OCI-M1 (cell line): ENCODE results near the gene TGM1.
A peak's percentile ranks its signal among the peaks of the same experiment; 100 is the strongest.

Experiments
- DNase-seq: peaks from one replicate; lab custom pipeline; 2025; lab: John Stamatoyannopoulos, UW

TGM1 gene

GRCh38 chr14:24292118-24292807 is 29.3 kb upstream of the TGM1 start:
- DNase-seq: no peak

- no peak for DNase-seq
These were observed 28.6 kb upstream of the TGM1 start for GRCh38 chr14:24291446-24292117.

- no peak for DNase-seq
These were observed 27.8 kb upstream of the TGM1 start for GRCh38 chr14:24290746-24291145.

GRCh38 chr14:24289649-24290280 is 26.8 kb upstream of the TGM1 start:
- no peak for DNase-seq

DNA sequence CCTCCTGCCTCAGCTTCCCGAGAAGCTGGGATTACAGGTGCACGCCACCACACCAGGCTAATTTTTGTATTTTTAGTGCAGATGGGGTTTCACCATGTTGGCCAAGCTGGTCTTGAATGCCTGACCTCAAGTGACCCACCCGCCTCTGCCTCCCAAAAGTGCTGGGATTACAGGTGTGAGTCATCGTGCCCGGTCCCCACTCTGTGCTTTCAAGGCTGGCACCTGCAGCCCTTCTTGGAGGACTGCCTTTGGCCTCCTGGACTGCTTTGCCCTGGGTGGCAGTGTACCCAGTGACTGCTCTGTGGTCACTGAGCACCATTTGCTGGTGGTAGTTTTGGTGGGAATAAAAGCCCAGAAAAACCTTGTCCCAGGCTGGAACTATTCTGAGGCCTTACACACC is 24.0 kb upstream of the TGM1 start:
- no peak for DNase-seq

GRCh38 chr14:24285351-24285750 is 22.4 kb upstream of the TGM1 start:
- DNase-seq: no peak

DNA sequence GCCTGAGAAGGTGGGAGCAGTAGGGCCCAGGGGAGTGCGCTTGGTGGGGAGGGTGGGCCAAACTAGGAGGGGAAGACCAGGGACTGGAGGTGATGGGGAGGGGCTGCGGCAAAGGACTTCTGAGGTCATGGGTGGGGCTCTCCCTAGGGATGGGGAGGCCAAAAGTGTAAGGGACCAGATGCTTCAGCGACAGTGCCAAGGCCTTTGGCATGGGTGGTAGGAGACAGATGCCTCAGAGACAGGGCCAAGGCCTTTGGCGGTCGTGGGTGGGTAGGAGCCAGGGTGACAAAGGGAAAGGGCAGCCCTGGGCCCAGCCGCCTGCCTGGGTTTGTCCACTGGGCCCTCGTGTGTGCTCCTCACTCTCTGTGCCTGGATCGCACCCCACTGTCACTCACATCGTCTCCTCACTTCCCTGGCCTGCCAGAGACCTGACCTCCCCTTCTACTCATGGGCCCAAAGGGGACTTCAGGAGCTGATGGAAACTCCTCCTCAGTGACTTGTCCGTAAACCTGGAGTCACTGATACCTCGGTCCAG is 21.6 kb upstream of the TGM1 start:
- no peak for DNase-seq

- DNase-seq: no peak
These were observed 21.0 kb upstream of the TGM1 start for GRCh38 chr14:24283796-24284460.

DNA sequence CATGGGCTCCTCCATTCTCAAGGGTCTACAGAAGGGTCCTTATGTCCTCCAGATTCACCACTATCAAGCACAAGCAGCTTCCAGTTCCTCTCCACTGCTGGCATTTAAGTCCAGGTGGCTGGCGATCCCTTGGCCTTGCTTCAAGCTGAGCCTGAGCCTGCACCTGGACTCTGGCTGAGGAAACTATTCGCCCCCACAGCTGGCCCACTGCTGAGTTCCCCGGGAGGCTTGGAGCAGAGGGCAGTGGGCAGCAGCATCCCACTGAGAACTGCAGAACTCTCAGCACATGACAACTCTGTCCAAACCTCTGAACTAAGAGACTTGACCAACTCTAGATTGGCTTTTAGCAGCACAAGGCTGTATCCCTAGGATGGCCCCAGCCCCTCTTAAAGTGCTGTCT is 19.8 kb upstream of the TGM1 start:
- no peak for DNase-seq

- DNase-seq: no peak
These were observed 18.7 kb upstream of the TGM1 start for GRCh38 chr14:24281636-24282035.

GRCh38 chr14:24280797-24281460 is 18.0 kb upstream of the TGM1 start:
- DNase-seq: no peak

- DNase-seq: no peak
These were observed 16.6 kb upstream of the TGM1 start for GRCh38 chr14:24279301-24280186.

GRCh38 chr14:24278424-24278823 is 15.4 kb upstream of the TGM1 start:
- peak; percentile 30 for DNase-seq

GRCh38 chr14:24277606-24278321 is 14.8 kb upstream of the TGM1 start:
- DNase-seq: peak; percentile 85

DNA sequence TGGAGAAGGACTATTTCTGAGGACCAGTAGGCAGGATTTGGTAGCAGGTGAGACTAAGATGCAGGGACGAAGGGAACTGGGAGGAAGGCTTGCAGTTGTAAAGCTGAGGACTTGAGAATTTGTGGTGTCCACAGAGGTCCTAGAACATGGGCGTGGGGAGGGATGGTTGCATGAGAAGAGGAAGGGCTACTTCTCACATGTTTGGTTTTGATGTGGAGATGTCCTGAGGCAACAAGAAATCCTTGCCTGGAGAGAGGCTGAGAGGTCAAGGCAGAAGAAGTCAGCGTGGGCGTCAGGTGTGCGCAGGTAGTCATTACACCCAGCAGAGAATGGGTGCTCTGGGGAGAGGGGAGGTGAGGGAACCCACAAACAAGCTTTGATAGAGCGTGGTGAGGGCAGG is 14.1 kb upstream of the TGM1 start:
- DNase-seq: no peak

DNA sequence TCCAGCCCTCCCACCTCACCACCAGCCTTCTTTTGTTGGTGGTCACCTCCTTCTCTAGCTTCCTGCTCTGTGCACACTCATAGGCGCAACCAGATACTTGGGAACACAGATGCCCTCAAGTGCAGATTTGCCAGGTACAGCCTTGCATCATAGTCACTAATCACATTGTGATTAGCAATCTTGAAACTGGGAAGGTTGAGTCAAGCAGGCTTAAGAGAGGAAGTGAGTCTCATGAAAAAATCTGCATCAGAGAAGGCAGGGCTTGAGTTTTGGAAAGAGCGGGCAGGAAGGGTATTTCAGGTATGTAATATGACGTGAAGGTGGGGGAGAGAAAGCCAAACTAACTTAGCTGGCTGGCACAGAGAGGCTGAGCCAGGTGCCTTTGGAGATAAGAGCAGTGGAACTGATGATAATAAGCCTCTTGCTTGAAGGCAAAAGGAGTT is 11.1 kb upstream of the TGM1 start:
- DNase-seq: peak; percentile 31

GRCh38 chr14:24273422-24273998 is 10.5 kb upstream of the TGM1 start:
- DNase-seq: peak; percentile 36

GRCh38 chr14:24272467-24272866 is 9.5 kb upstream of the TGM1 start:
- DNase-seq: no peak

GRCh38 chr14:24271834-24272263 is 8.9 kb upstream of the TGM1 start:
- DNase-seq: no peak
